AG10803 (cell line): ENCODE data around the gene C14orf93.

Experiments
- DNase-seq: peaks from one replicate; pipeline ENCODE4 v3.0.0; 2010; ENCODE audit warnings: low read depth
- H3K4me3 ChIP-seq: 2 replicates; pipeline ENCODE4 v1.5.1; 2011; ENCODE audit warnings: mild to moderate bottlenecking, low read length, control low read depth
- CTCF ChIP-seq: conservative IDR thresholded peaks from 2 replicates; pipeline ENCODE4 v1.5.1; 2011; ENCODE audit warnings: mild to moderate bottlenecking, low read length, control low read depth, inconsistent platforms

Gene C14orf93

DNA sequence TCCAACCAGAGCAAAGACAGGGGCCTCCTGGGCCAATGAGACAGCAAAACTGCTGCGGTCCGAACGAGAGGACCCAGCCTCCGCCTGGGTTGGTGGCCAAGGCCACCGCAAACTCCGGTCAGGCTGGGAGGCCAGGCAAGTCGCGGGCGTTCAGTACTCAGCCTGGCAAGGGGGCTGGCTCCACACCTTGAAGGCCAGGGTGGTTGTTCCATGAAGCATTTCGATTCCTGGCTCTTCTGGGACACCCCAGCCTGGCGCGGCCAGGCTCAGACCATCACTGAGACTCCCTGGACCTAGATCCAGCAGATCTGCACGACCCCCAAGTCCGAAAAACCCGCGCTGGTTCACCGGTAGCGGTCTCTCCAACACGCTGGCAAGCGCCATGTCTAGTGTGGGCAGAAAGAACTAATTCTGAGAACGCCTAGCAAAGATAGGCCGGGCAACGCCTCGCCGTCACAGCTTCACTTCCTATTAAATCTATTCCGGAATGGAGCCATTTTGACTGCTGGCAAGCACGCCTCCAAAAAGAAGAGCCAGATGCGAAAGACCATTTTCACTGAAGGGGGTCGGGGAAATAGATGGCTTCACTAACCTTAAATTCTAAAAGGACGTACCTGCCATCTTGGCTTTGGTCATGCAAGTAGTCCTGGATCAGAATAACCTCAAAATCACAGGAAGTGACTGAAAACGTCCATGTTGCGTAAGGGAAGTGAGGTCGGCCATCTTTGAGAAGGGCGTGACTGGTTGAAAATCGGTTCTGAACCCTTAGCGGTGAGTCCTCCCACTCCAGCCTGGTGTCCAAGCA is 24.8 kb upstream of the C14orf93 start, which contains the start of gene PSMB5:
PSMB5 (minus strand) TSS at position 403 of the 805 bp plus-strand sequence; CDS start at position 384, 19 bp downstream.
- H3K4me3 ChIP-seq: peak within 1 kb of the TSS; percentile 91
- TF ChIP-seq CTCF: 0 out of 2 replicates have a peak, but pooled peaks have one; percentile 21
- peak; percentile 93 for DNase-seq

GRCh38 chr14:23033801-23034497 is 24.0 kb upstream of the C14orf93 start:
- peak overlapping the region; percentile 91 for H3K4me3 ChIP-seq
- DNase-seq: no peak
- TF ChIP-seq CTCF: no peak

DNA sequence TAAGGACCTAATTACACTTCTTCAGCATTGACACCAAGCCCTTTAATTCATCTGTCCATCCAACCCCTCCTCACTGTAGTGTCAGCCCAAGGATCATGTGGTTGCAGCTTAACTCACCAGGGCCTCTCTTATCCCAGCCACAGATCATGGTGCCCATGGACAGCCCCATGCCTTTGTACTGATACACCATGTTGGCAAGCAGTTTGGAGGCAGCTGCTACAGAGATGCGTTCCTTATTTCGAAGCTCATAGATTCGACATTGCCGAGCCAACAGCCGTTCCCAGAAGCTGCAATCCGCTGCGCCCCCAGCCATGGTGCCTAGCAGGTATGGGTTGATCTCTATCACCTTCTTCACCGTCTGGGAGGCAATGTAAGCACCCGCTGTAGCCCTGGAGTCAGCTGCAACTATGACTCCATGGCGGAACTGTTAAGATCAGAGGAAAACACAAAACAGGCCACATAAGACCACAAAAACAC is 23.3 kb upstream of the C14orf93 start:
- no peak for TF ChIP-seq CTCF
- no peak for DNase-seq
- H3K4me3 ChIP-seq: peak overlapping the region; percentile 91

DNA sequence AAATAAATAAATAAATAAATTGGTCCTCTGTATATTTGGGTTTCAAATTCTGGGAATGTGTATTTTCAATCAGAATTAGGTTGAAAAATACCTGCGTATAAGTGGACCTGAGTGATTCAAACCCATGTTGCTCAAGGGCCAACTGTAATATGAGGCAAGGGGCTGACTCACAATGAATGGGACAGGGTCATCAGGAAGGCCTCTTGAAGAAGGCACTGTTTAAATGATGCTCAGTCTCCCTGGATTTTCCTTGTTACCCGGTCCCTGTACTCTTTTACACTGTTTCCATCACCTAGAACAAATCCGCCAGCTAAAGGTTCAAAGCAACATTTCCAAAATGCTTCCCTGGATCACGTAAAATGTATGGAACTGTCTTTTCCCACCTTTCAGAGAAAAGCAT is 21.0 kb upstream of the C14orf93 start:
- no peak for DNase-seq
- no peak for TF ChIP-seq CTCF
- H3K4me3 ChIP-seq: no peak overlapping the region

- DNase-seq: no peak
- no peak for TF ChIP-seq CTCF
- no peak overlapping the region for H3K4me3 ChIP-seq
These were observed 18.9 kb upstream of the C14orf93 start for GRCh38 chr14:23028799-23029198.

GRCh38 chr14:23025151-23025814 is 15.3 kb upstream of the C14orf93 start:
- no peak for TF ChIP-seq CTCF
- no peak for DNase-seq
- H3K4me3 ChIP-seq: no peak overlapping the region
